ENCODE measurements around the gene SGIP1. TPM values are rescaled to one million over a fixed set of nuclear protein-coding genes. Genes with fewer than 3 reads are reported as not detected.

The SGIP1 gene
- total and polyA plus RNA-seq, 2 donors (not counting 3 experiments of a cell fraction or from before 2014, with no cell fraction given): 30.9 to 68.9 TPM

- H3K4me3 ChIP-seq (replicated peaks in 1 of 3; ENCODE audit: insufficient read depth in 1 of 3, low read depth in 1 of 3, low read length in 3 of 3): peak overlapping the region in 2 of 3 experiments; percentile 27 to 41
- H3K9me3 ChIP-seq (replicated peaks; ENCODE audit: control insufficient read depth, insufficient read depth, low read length): no peaks in the 10 kb centered on the region
- no peaks in the 10 kb centered on the region for H3K36me3 ChIP-seq (ENCODE audit: control insufficient read depth in 2 of 2, extremely low read depth in 1 of 2, insufficient read depth in 2 of 2, low read length in 2 of 2)
- H4K20me1 ChIP-seq (replicated peaks; ENCODE audit: control insufficient read depth, extremely low read depth, insufficient read depth, low read length): no peaks in the 10 kb centered on the region
- no peaks in the 10 kb centered on the region for H3K9me1 ChIP-seq (replicated peaks; ENCODE audit: control insufficient read depth, extremely low read depth, insufficient read depth, low read length)
- H3K27me3 ChIP-seq (ENCODE audit: control insufficient read depth in 2 of 2, insufficient read depth in 2 of 2, low read length in 2 of 2): no peaks in the 10 kb centered on the region
- no peaks in the 10 kb centered on the region for H3K79me2 ChIP-seq (ENCODE audit: control insufficient read depth, insufficient read depth, low read length)
- dilution Hi-C loops (cut with MboI; ENCODE audit: extremely low pct_ligation_motif_present, low sequenced_read_pairs): no loop called here
- peak overlapping the region; percentile 25 for H3K27ac ChIP-seq (ENCODE audit: insufficient read depth, low read depth, low read length)
- ChIA-PET POLR2A (no interaction called here), CTCF (interaction anchor here (1.0 to 2.5 kb wide), 7 partner anchors 11 to 306 kb away, joined by 6 to 14 read pairs (median 7); no protein-coding TSS in a partner anchor)
- peak overlapping the region; percentile 42 for H3K9ac ChIP-seq (replicated peaks; ENCODE audit: extremely low read depth, insufficient read depth, low read length)
- no peak for TF ChIP-seq POLR2A (IDR thresholded peaks at IDR 0.05; ENCODE audit: low read depth, low read length)
- TF ChIP-seq POLR2AphosphoS5 (IDR thresholded peaks at IDR 0.05; ENCODE audit: insufficient read depth, low read depth, low read length): no peak
- no peak for TF ChIP-seq GATA2 (IDR thresholded peaks at IDR 0.05; ENCODE audit: insufficient read depth, insufficient read length, low read depth, low read length)
- no peak for TF ChIP-seq FOS (IDR thresholded peaks at IDR 0.05; ENCODE audit: borderline replicate concordance, insufficient read depth, low read length)
- no peak for TF ChIP-seq MAX (IDR thresholded peaks at IDR 0.05; ENCODE audit: insufficient read depth, insufficient read length)
- no peak for TF ChIP-seq JUN (IDR thresholded peaks at IDR 0.05; ENCODE audit: borderline replicate concordance, insufficient read depth, insufficient read length, low read depth)
- TF ChIP-seq MYC (IDR thresholded peaks at IDR 0.05; ENCODE audit: low read depth, low read length): no peak
- TF ChIP-seq EZH2 (IDR thresholded peaks at IDR 0.05; ENCODE audit: borderline replicate concordance, low read depth, low read length, severe bottlenecking): no peak
- no peak for TF ChIP-seq CTCF (IDR thresholded peaks at IDR 0.05; ENCODE audit: extremely low read depth in 1 of 2, insufficient read depth in 1 of 2, low read depth in 1 of 2, low read length in 2 of 2)
- peaks cover 26% of the 10 kb centered on the region for H3K4me1 ChIP-seq (ENCODE audit: control insufficient read depth, extremely low read depth, insufficient read depth, low read length)
- BruUV-seq (replicated peaks): TSS peak; percentile 33
- peak overlapping the region; percentile 51 for H3K4me2 ChIP-seq (ENCODE audit: insufficient read depth, low read length)
- FAIRE-seq: no peak
- intact Hi-C loops (cut with micrococcal nuclease): loop anchor here (1.0 to 10.0 kb wide), 6 partner anchors 24 to 798 kb away; partner anchors contain the start of genes DNAI4 and MIER1
- peak overlapping the region; percentile 79 for H2AFZ ChIP-seq (ENCODE audit: low read depth, low read length)
- peak; percentile 8 for DNase-seq (ENCODE audit: low read depth, low spot score)
These were observed 218.9 kb downstream of the SGIP1 start for GRCh38 chr1:66752671-66753371.
